OCI-LY3 (cell line): ENCODE measurements around the gene WDR45.

Experiments used
- H2AFZ ChIP-seq: fragments of 200-600, 300-600 bp; shearing (Covaris generic); 2 replicates; pipeline ENCODE4 v1.6.0; 2014; ENCODE audit warnings: antibody characterized with exemption, low read depth, low read length
- H3K27ac ChIP-seq: fragments of 200-600, 300-600 bp; sonication (generic); 2 replicates; pipeline ENCODE4 v1.5.1; 2014; ENCODE audit warnings: mild to moderate bottlenecking, low read length, moderate library complexity, mixed read lengths
- H3K27me3 ChIP-seq: fragments of 200-600, 300-600 bp; sonication (generic); 2 replicates; pipeline ENCODE4 v1.6.1; 2014; ENCODE audit warnings: low read depth, low read length, mixed read lengths
- H3K36me3 ChIP-seq: fragments of 200-600, 300-600 bp; sonication (generic); replicated peaks from 2 replicates; pipeline ENCODE3; 2014; ENCODE audit warnings: low read depth, low read length, mixed read lengths
- H3K4me1 ChIP-seq: fragments of 300-600, 200-600 bp; sonication (generic); 2 replicates; pipeline ENCODE4 v1.6.1; 2014; ENCODE audit warnings: low read length, mixed read lengths
- H3K4me2 ChIP-seq: fragments of 200-600, 300-600 bp; sonication (generic); 2 replicates; pipeline ENCODE4 v1.6.1; 2014; ENCODE audit warnings: low read length, mixed read lengths
- H3K4me3 ChIP-seq: fragments of 300-600, 200-600 bp; sonication (generic); 2 replicates; pipeline ENCODE4 v1.5.1; 2014; ENCODE audit warnings: antibody characterized with exemption, mild to moderate bottlenecking, low read length, moderate library complexity
- H3K79me2 ChIP-seq: fragments of 300-600, 200-600 bp; shearing (Covaris generic); 2 replicates; pipeline ENCODE4 v1.6.1; 2014; ENCODE audit warnings: mild to moderate bottlenecking, low read length, mixed read lengths
- H3K9ac ChIP-seq: fragments of 300-600, 200-600 bp; shearing (Covaris generic); 2 replicates; pipeline ENCODE4 v1.6.0; 2014; ENCODE audit warnings: mild to moderate bottlenecking, low read length, moderate library complexity
- H3K9me3 ChIP-seq: fragments of 200-600, 300-600 bp; shearing (Covaris generic); 2 replicates; pipeline ENCODE4 v1.6.1; 2014; ENCODE audit warnings: low read length, mixed read lengths; ENCODE audit not compliant: insufficient read depth
- H4K20me1 ChIP-seq: fragments of 200-600, 300-600 bp; sonication (generic); 2 replicates; pipeline ENCODE4 v1.6.1; 2016; ENCODE audit warnings: low read length, mixed read lengths; ENCODE audit not compliant: insufficient read depth
- CTCF ChIP-seq: fragments of 200-600, 300-600 bp; sonication (generic); IDR thresholded peaks from 2 replicates; pipeline ENCODE4 v1.5.1; 2014; ENCODE audit warnings: antibody characterized with exemption, low read length, low read depth
- EZH2phosphoT487 ChIP-seq: fragments of 200-600 bp; shearing (Covaris generic); IDR thresholded peaks from 2 replicates; pipeline ENCODE4 v1.6.1; 2018; ENCODE audit warnings: antibody characterized with exemption, mixed run types, low read depth

WDR45 gene

GRCh38 chrX:49071877-49072711 lies 7.6 kb downstream of the WDR45 start:
- Histone ChIP-seq H2AFZ (no peak overlapping the region), H3K4me2 (no peak overlapping the region), H3K27me3 (no peaks in the 10 kb centered on the region), H3K4me1 (no peaks in the 10 kb centered on the region), H3K4me3 (no peak overlapping the region), H3K79me2 (no peaks in the 10 kb centered on the region), H3K9ac (no peak overlapping the region), H3K36me3 (no peaks in the 10 kb centered on the region), H4K20me1 (no peaks in the 10 kb centered on the region), H3K27ac (no peak overlapping the region), H3K9me3 (no peaks in the 10 kb centered on the region)
- TF ChIP-seq CTCF (no peak), EZH2phosphoT487 (no peak)

- Histone ChIP-seq H3K4me1 (no peaks in the 10 kb centered on the region), H3K9me3 (no peaks in the 10 kb centered on the region), H4K20me1 (no peaks in the 10 kb centered on the region), H3K36me3 (no peaks in the 10 kb centered on the region), H3K27me3 (no peaks in the 10 kb centered on the region), H3K27ac (no peak overlapping the region), H2AFZ (no peak overlapping the region), H3K4me3 (no peak overlapping the region), H3K9ac (no peak overlapping the region), H3K4me2 (no peak overlapping the region), H3K79me2 (no peaks in the 10 kb centered on the region)
- TF ChIP-seq EZH2phosphoT487: no peak
Observed at GRCh38 chrX:49070988-49071387, 8.7 kb downstream of the WDR45 start.

- no peaks in the 10 kb centered on the region for H3K79me2 ChIP-seq
- no peaks in the 10 kb centered on the region for H3K4me1 ChIP-seq
- no peaks in the 10 kb centered on the region for H3K36me3 ChIP-seq
- no peaks in the 10 kb centered on the region for H3K27me3 ChIP-seq
- no peaks in the 10 kb centered on the region for H4K20me1 ChIP-seq
- H3K9me3 ChIP-seq: no peaks in the 10 kb centered on the region
- TF ChIP-seq CTCF (no peak), EZH2phosphoT487 (no peak)
- no peak overlapping the region for H3K4me3 ChIP-seq
- H3K4me2 ChIP-seq: no peak overlapping the region
- no peak overlapping the region for H3K27ac ChIP-seq
- H2AFZ ChIP-seq: no peak overlapping the region
- no peak overlapping the region for H3K9ac ChIP-seq
Observed at GRCh38 chrX:49069038-49069437, 10.6 kb downstream of the WDR45 start.

GRCh38 chrX:49067285-49068120 lies 12.2 kb downstream of the WDR45 start:
- H3K9ac ChIP-seq: no peak overlapping the region
- no peaks in the 10 kb centered on the region for H3K36me3 ChIP-seq
- no peak overlapping the region for H3K4me3 ChIP-seq
- H3K4me1 ChIP-seq: no peaks in the 10 kb centered on the region
- no peak overlapping the region for H3K4me2 ChIP-seq
- no peaks in the 10 kb centered on the region for H4K20me1 ChIP-seq
- no peak overlapping the region for H3K27ac ChIP-seq
- H3K9me3 ChIP-seq: no peaks in the 10 kb centered on the region
- no peak overlapping the region for H2AFZ ChIP-seq
- TF ChIP-seq EZH2phosphoT487 (no peak), CTCF (no peak)
- H3K79me2 ChIP-seq: no peaks in the 10 kb centered on the region
- no peaks in the 10 kb centered on the region for H3K27me3 ChIP-seq
